ENCODE results near the gene EIF3L.
A peak's percentile ranks its signal among the peaks of the same experiment; 100 is the strongest.

The EIF3L gene

GRCh38 chr22:37846433-37846832 lies 2.8 kb upstream of the EIF3L start:
- H3K9ac ChIP-seq (ENCODE audit: insufficient read length, low read depth) = no peak overlapping the region

DNA sequence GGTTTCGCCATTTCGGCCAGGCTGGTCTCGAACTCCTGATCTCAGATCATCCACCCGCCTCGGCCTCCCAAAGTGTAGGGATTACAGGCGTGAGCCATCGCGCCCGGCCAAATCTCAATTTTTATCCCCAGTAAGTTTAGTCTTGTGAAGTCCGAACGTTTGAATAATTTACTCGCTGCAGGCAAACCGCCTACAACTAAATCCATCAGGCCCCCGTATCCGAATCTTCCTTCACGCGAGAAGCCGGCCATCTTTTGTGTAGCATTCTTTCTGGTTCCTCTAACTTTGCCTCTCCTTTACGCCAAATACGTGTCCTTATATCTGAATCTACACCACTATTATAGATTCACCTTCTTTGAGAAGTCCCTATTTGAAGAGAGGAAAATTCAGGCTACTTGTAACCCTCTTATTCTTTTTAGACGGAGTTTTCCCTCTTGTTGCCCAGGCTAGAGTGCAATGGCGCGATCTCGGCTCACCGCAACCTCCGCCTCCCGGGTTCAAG lies 581 bp upstream of the EIF3L start:
- no peaks in the 10 kb centered on the region for H3K27me3 ChIP-seq (ENCODE audit: insufficient read depth, insufficient read length)
- DNase-seq (ENCODE audit: low read depth, low spot score) = no peak
- H3K9ac ChIP-seq (ENCODE audit: insufficient read length, low read depth) = peak overlapping the region; percentile 97
- H3K9me3 ChIP-seq (ENCODE audit: insufficient read depth, low read length) = 0 out of 2 replicates have a peak, but pooled peaks cover 3% of the 10 kb centered on the region
- no peak for TF ChIP-seq YY1 (IDR thresholded peaks at IDR 0.05; ENCODE audit: insufficient read depth, insufficient read length)
- TF ChIP-seq SUZ12 (IDR thresholded peaks at IDR 0.05; ENCODE audit: extremely low read depth, insufficient read depth, insufficient read length) = no peak
- TF ChIP-seq ZNF274 (IDR thresholded peaks at IDR 0.05; ENCODE audit: low read depth, low read length) = no peak
- peaks cover 47% of the 10 kb centered on the region for H3K36me3 ChIP-seq (ENCODE audit: insufficient read depth, insufficient read length, low read length)
- H3K4me3 ChIP-seq (ENCODE audit: insufficient read length, low read depth) = peak overlapping the region; percentile 84
- H3K4me1 ChIP-seq (ENCODE audit: insufficient read depth, insufficient read length) = no peaks in the 10 kb centered on the region

More at GRCh38 chr22:37846433-37846832, 2.8 kb upstream of the EIF3L start:
- Histone ChIP-seq H3K4me3 (ENCODE audit: insufficient read length, low read depth) (no peak overlapping the region), H3K36me3 (ENCODE audit: insufficient read depth, insufficient read length, low read length) (peaks cover 27% of the 10 kb centered on the region), H3K9me3 (ENCODE audit: insufficient read depth, low read length) (0 out of 2 replicates have a peak, but pooled peaks cover 3% of the 10 kb centered on the region), H3K27me3 (ENCODE audit: insufficient read depth, insufficient read length) (no peaks in the 10 kb centered on the region), H3K4me1 (ENCODE audit: insufficient read depth, insufficient read length) (no peaks in the 10 kb centered on the region)
- TF ChIP-seq YY1 (IDR thresholded peaks at IDR 0.05; ENCODE audit: insufficient read depth, insufficient read length) (no peak), SUZ12 (IDR thresholded peaks at IDR 0.05; ENCODE audit: extremely low read depth, insufficient read depth, insufficient read length) (no peak), ZNF274 (IDR thresholded peaks at IDR 0.05; ENCODE audit: low read depth, low read length) (no peak)
- no peak for DNase-seq (ENCODE audit: low read depth, low spot score)

- TF ChIP-seq ZNF274 (IDR thresholded peaks at IDR 0.05; ENCODE audit: low read depth, low read length) = no peak
- no peak for DNase-seq (ENCODE audit: low read depth, low spot score)
- Histone ChIP-seq H3K27me3 (ENCODE audit: insufficient read depth, insufficient read length) (no peaks in the 10 kb centered on the region), H3K9me3 (ENCODE audit: insufficient read depth, low read length) (no peaks in the 10 kb centered on the region), H3K9ac (ENCODE audit: insufficient read length, low read depth) (peak overlapping the region; percentile 61), H3K4me3 (ENCODE audit: insufficient read length, low read depth) (no peak overlapping the region), H3K36me3 (ENCODE audit: insufficient read depth, insufficient read length, low read length) (peaks cover 69% of the 10 kb centered on the region), H3K4me1 (ENCODE audit: insufficient read depth, insufficient read length) (no peaks in the 10 kb centered on the region)
Observed at GRCh38 chr22:37850801-37851200, 1.6 kb downstream of the EIF3L start.

GRCh38 chr22:37852418-37852817 lies 3.2 kb downstream of the EIF3L start:
- H3K4me1 ChIP-seq (ENCODE audit: insufficient read depth, insufficient read length) = no peaks in the 10 kb centered on the region
- H3K9ac ChIP-seq (ENCODE audit: insufficient read length, low read depth) = no peak overlapping the region
- H3K36me3 ChIP-seq (ENCODE audit: insufficient read depth, insufficient read length, low read length) = peaks cover 77% of the 10 kb centered on the region
- no peak overlapping the region for H3K4me3 ChIP-seq (ENCODE audit: insufficient read length, low read depth)
- DNase-seq (ENCODE audit: low read depth, low spot score) = no peak
- H3K9me3 ChIP-seq (ENCODE audit: insufficient read depth, low read length) = no peaks in the 10 kb centered on the region
- TF ChIP-seq SUZ12 (IDR thresholded peaks at IDR 0.05; ENCODE audit: extremely low read depth, insufficient read depth, insufficient read length) (no peak), YY1 (IDR thresholded peaks at IDR 0.05; ENCODE audit: insufficient read depth, insufficient read length) (no peak), ZNF274 (IDR thresholded peaks at IDR 0.05; ENCODE audit: low read depth, low read length) (no peak)
- no peaks in the 10 kb centered on the region for H3K27me3 ChIP-seq (ENCODE audit: insufficient read depth, insufficient read length)

- H3K27me3 ChIP-seq (ENCODE audit: insufficient read depth, insufficient read length) = no peaks in the 10 kb centered on the region
- no peaks in the 10 kb centered on the region for H3K4me1 ChIP-seq (ENCODE audit: insufficient read depth, insufficient read length)
- no peaks in the 10 kb centered on the region for H3K9me3 ChIP-seq (ENCODE audit: insufficient read depth, low read length)
- TF ChIP-seq SUZ12 (IDR thresholded peaks at IDR 0.05; ENCODE audit: extremely low read depth, insufficient read depth, insufficient read length) (no peak), ZNF274 (IDR thresholded peaks at IDR 0.05; ENCODE audit: low read depth, low read length) (no peak), YY1 (IDR thresholded peaks at IDR 0.05; ENCODE audit: insufficient read depth, insufficient read length) (no peak)
- DNase-seq (ENCODE audit: low read depth, low spot score) = no peak
- peaks cover 88% of the 10 kb centered on the region for H3K36me3 ChIP-seq (ENCODE audit: insufficient read depth, insufficient read length, low read length)
- H3K9ac ChIP-seq (ENCODE audit: insufficient read length, low read depth) = no peak overlapping the region
- H3K4me3 ChIP-seq (ENCODE audit: insufficient read length, low read depth) = no peak overlapping the region
Observed at GRCh38 chr22:37854946-37855345, 5.7 kb downstream of the EIF3L start.

- Histone ChIP-seq H3K36me3 (ENCODE audit: insufficient read depth, insufficient read length, low read length) (peaks cover 87% of the 10 kb centered on the region), H3K9ac (ENCODE audit: insufficient read length, low read depth) (no peak overlapping the region), H3K4me1 (ENCODE audit: insufficient read depth, insufficient read length) (no peaks in the 10 kb centered on the region), H3K4me3 (ENCODE audit: insufficient read length, low read depth) (no peak overlapping the region), H3K27me3 (ENCODE audit: insufficient read depth, insufficient read length) (no peaks in the 10 kb centered on the region), H3K9me3 (ENCODE audit: insufficient read depth, low read length) (no peaks in the 10 kb centered on the region)
- TF ChIP-seq YY1 (IDR thresholded peaks at IDR 0.05; ENCODE audit: insufficient read depth, insufficient read length) = no peak
- TF ChIP-seq SUZ12 (IDR thresholded peaks at IDR 0.05; ENCODE audit: extremely low read depth, insufficient read depth, insufficient read length) = no peak
- no peak for TF ChIP-seq ZNF274 (IDR thresholded peaks at IDR 0.05; ENCODE audit: low read depth, low read length)
- no peak for DNase-seq (ENCODE audit: low read depth, low spot score)
Observed at GRCh38 chr22:37855462-37855861, 6.2 kb downstream of the EIF3L start.

DNA sequence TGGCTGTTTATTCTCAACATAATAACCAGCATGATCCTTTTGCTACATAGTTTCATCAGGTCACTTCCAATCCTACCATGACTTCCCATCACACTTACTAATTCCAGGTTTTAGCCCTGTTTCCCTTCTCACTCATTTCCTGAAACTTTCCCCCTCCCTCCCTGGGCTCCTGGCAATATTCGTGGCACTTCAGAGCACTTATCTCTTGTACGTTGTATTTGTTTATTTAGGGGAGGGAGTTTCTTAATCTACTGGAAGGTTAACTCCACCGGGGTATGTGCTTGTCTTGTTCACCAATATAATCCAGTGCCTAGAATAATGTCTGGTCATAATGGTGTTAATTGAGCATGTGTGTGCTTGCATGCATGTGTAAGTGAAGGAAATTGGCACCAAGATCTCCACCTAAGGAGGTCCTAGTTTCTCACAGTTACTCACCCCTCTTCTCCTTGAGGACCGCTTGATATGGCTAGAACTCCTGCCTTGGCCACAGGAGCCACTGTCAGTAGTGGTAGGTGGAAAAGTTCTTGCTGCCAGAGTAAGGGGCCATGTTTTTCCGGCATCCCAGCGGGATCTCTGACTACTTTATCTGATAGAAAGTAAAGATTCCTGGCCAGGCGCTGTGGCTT lies 11.7 kb downstream of the EIF3L start:
- Histone ChIP-seq H3K9me3 (ENCODE audit: insufficient read depth, low read length) (no peaks in the 10 kb centered on the region), H3K9ac (ENCODE audit: insufficient read length, low read depth) (no peak overlapping the region), H3K27me3 (ENCODE audit: insufficient read depth, insufficient read length) (no peaks in the 10 kb centered on the region), H3K4me3 (ENCODE audit: insufficient read length, low read depth) (no peak overlapping the region), H3K36me3 (ENCODE audit: insufficient read depth, insufficient read length, low read length) (peaks cover 83% of the 10 kb centered on the region), H3K4me1 (ENCODE audit: insufficient read depth, insufficient read length) (peaks cover 2% of the 10 kb centered on the region)
- no peak for TF ChIP-seq YY1 (IDR thresholded peaks at IDR 0.05; ENCODE audit: insufficient read depth, insufficient read length)
- TF ChIP-seq SUZ12 (IDR thresholded peaks at IDR 0.05; ENCODE audit: extremely low read depth, insufficient read depth, insufficient read length) = no peak
- no peak for TF ChIP-seq ZNF274 (IDR thresholded peaks at IDR 0.05; ENCODE audit: low read depth, low read length)
- no peak for DNase-seq (ENCODE audit: low read depth, low spot score)

Data from NT2/D1 (cell line).